HG02885 (cell line): ENCODE results near the gene ZGRF1.
"Not testable (repeated sequence)": the region's sequence is repeated elsewhere in the genome, so short reads cannot be mapped to it uniquely, and the experiment has no call there.

ENCODE experiments used
- ATAC-seq: cut with Tn5 transposase; IDR thresholded peaks from one replicate; pipeline ENCODE4 v1.9.1; 2021; ENCODE audit warnings: mild to moderate bottlenecking; ENCODE audit not compliant: unreplicated experiment, poor library complexity

ZGRF1 gene

GRCh38 chr4:112562254-112562879, 74.3 kb downstream of the ZGRF1 start:
- no peak for ATAC-seq

DNA sequence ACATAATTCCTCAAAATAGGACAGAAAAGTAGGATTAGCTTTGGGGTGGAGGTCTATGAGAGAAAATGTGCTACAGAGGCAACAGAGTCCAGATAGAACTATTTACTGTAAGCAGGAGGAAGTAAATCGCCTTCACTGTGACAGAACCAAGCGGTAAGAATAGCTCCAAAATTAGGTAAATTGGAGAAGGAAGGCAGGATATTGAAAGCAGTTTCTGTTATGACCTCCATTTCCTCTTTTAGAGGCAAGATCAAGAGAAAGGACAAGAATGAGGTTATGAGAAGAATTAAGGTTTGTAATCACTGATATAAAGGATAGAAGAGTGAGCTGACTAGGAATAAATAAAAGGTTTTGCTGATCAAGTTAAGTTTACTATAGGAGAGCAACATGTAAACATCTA, 76.6 kb downstream of the ZGRF1 start:
- peak; percentile 76 for ATAC-seq

DNA sequence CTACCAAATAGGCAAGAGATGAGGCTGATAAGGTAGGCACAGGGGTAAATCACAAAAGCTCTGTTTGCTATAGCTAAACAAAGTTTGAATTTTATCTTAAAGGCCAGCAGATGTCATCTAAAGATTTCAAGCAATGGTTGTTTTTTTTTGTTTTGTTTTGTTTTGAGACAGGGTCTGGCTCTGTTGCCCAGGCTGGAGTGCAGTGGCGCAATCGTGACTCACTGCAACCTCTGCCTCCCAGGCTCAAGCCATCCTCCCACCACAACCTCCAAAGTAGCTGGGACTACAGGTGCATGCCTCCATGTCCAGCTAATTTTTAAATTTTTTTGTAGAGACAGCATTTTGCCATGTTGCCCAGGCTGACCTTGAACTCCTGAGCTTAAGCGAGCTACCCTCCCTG, 77.7 kb downstream of the ZGRF1 start:
- ATAC-seq: no peak

DNA sequence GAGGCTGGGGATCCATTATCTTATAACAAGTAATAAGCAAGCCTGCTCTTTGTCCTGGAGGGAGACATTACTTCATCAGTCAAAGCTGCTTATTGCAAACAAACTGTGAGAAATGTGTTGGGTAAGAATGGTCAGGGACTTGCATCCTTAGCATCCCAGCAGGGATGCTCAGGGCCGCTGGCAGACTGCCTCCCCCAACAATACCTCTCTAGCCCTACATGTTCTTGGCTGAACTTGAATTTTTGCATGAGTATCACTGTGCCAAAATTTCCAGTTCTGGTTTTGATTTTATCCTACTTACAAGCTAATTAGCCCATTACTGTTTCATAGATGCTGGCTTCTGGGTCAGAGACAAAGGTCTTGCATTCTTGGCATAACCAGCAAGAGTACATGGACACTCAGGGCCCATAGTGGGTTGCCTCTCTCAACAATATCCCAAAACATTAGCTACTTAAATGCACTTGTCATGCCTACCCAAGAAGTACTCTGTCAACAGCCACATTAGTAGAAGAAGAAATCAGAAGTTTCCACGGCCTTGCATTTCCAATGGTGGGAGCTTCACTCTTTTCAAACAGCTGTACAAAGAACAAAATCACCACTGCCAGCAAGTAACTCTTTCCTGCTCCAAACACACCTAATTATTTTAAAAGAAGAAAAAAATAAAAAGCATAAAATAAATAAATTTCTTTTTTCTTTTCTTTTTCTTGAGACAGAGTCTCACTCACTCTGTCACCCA, 78.9 kb downstream of the ZGRF1 start:
- no peak for ATAC-seq

DNA sequence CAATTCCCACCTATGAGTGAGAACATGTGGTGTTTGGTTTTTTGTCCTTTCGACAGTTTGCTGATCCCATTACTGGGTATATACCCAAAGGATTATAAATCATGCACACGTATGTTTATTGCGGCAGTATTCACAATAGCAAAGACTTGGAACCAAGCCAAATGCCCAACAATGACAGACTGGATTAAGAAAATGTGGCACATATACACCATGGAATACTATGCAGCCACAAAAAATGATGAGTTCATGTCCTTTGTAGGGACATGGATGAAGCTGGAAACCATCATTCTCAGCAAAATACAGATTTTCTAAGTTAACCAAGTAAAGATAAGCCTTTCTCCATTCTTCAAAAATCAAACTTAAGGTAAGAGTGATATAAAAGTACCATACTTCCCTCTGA, 82.4 kb downstream of the ZGRF1 start:
- ATAC-seq: not testable (repeated sequence)

DNA sequence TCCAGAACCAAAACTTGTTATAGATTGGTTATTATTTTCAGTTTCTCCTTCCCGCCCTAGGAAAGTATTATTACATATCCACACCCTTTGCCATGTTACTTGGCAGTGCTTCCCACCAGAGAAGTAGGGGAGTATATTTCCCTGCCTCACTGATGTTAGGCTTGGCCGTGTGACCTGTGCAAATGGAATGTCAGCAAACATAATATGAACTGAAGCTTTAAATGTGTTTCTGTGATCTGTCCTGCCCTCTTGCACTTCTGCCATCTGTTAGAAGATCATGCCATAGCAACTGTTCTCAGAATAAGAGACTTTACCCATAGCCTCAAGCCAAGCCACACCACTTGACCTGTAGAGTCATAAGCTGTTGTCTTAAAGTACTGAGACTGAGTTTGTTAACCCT, 84.0 kb downstream of the ZGRF1 start:
- ATAC-seq: no peak

DNA sequence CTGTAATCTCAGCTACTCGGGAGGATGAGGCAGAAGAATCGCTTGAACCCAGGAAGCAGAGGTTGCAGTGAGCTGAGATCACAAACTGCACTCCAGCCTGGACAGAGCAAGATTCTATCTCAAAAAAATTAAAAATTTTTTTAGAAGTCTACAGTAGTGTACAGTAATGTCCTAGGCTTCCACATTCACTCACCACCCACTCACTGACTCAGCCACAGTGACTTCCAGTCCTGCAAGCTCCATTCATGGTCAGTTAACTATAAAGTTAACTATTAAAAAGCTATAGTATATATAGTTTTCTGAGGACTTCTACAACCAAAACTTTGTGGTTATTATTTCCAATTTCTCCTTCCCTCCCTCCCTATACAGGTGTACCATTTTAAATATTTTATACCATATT, 86.0 kb downstream of the ZGRF1 start:
- ATAC-seq: no peak

DNA sequence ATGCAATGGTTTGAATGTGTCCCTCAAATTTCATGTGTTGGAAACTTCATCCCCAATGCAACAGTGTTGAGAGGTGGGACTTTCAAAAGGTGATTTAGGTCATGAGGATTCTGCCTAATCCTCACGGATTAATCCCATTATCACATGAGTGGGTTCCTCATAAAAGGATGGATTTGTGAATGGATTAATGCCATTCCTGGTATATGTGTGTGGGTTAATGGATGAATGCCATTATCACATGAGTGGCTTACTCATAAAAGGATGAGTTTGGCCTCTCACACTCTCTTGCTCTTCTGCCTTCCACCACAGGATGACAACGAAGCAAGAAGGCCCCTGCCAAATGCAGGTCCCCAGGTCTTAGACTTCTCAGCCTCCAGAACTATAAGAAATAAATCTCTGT, 90.2 kb downstream of the ZGRF1 start:
- ATAC-seq: no peak

DNA sequence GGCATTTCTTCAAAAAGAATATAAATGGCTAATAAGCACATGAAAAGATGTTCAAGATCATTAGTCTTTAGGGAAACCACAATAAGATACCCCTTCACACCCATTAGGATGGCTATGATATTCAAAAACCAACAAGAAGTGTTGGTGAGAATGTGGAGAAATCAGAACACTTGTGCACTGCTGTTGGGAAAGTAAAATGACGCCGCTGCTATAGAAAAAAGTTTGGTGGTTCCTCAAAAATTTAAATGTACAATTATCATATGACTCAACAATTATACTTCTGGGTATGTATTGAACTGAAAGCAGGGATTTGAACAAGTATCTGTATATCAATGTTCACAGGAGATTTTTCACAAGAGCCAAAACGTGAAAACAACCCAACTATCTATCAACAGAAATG, 91.4 kb downstream of the ZGRF1 start:
- no peak for ATAC-seq

DNA sequence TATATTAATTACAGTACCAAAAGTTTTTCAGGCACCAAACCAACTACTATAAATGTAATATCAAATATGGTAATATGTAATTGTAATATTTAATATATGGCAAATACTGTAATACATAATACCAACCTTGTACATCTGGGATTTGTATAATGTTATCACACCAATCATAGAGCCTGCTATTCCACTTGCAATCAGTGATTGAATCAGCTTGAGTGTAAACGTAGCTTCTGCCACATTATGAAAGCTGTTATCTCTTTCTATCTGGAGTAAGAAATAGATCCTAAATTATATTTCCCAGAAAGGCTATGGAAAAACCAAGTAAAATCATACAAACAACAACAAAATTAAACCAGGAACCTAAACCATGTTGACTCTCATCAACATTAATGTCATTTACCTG, 96.0 kb downstream of the ZGRF1 start:
- no peak for ATAC-seq

DNA sequence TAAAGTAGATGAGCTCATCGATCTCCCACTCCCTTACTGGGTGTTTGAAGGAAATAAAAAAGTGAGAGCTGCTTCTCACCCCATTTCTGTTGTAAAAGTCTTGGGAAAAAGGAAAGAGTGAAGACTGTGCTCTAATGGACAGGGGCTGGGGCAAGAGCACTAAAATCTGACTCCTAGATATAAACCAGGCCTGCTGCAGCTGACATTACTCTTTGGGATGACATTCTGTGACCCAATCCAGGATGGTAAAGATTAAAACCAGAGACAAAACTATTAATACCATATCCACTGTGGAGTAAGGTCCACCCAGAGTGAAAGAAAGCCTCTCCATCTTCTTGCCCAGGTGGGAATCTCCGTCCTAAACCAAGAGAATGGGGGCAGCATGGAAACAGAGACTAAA, 100.6 kb downstream of the ZGRF1 start:
- ATAC-seq: no peak

DNA sequence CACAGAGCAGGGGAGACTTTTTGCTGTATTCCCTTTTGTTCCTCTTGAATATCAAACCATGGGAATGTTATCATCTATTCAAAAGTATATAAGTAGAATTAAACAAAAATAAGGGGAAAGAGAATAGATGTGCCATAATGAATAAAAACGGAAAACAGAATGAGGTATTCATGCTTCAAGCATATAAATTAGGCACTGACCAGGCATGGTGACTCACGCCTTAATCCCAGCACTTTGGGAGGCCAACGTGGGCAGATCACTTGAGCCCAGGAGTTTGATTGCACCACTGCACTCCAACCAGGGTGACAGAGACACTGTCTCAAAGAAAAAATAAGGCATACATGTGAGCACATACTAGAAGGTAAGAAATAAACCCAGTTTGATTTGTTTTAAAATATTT, 104.4 kb downstream of the ZGRF1 start:
- no peak for ATAC-seq

GRCh38 chr4:112531146-112531545, 105.6 kb downstream of the ZGRF1 start:
- ATAC-seq: no peak

GRCh38 chr4:112526061-112526460, 110.6 kb downstream of the ZGRF1 start:
- ATAC-seq: no peak

- peak; percentile 88 for ATAC-seq
These were observed 112.8 kb downstream of the ZGRF1 start for GRCh38 chr4:112523764-112524505.

DNA sequence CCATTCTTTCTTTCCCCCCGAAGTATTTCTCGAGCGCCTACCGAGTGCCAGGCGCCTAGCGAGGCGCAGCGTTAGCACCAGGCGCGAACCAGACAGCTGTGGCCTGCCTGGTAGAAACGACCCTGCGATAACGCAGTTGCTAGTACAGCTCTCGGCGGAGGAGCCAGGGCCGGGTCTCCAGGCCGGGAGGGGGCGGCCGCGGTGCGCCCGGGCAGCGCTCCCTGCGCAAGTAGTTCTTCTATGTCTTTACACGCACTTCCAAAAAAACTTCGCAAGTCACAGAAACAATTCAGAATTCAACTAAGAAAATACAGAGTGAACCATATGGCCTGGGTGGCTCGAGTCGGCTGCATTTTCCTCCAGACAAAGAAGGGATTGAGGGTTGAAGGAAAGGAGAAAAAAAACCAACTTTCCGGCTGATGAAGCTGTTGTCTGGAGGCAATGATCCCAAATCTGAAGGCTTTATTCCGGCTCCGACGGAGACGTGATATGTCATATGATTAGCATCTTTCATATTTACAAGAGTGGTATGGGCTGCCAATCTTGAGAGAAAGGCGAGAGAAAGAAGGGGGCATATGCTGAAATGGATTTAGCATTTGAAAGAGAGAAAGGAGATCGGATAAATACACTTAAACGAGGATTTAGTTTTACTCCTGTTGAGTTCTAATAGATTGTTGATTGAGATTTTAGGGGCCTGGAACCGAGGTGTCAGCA, 113.5 kb downstream of the ZGRF1 start:
- ATAC-seq: peak; percentile 48

- not testable (repeated sequence) for ATAC-seq
These were observed 114.3 kb downstream of the ZGRF1 start for GRCh38 chr4:112522431-112522830.

- no peak for ATAC-seq
These were observed 115.3 kb downstream of the ZGRF1 start for GRCh38 chr4:112521123-112522023.

GRCh38 chr4:112520598-112521122, 116.0 kb downstream of the ZGRF1 start:
- no peak for ATAC-seq
